Measurements from ENCODE around the gene LRRC71. TPM values are rescaled to one million over a fixed set of nuclear protein-coding genes. Genes with fewer than 3 reads are reported as not detected.

The LRRC71 gene
- total RNA-seq, 3 donors from 2014 or later = not detected

GRCh38 chr1:156895455-156895812 is 25.0 kb upstream of the LRRC71 start:
- intact Hi-C loops (cut with DNase I; ENCODE audit: low total_unique reads) = no loop called here
- no peaks in the 10 kb centered on the region for H3K9me3 ChIP-seq
- TF ChIP-seq POLR2A (IDR thresholded peaks at IDR 0.05) (no peak), CTCF (IDR thresholded peaks at IDR 0.05) (no peak), POLR2AphosphoS5 (IDR thresholded peaks at IDR 0.05) (no peak)

GRCh38 chr1:156895927-156896326 is 24.5 kb upstream of the LRRC71 start:
- DNase-seq (ENCODE audit: low spot score in 2 of 2) = no peak
- peaks cover 0 to 12% of the 10 kb centered on the region in 2 donors for H3K27me3 ChIP-seq
- H3K36me3 ChIP-seq = no peaks in the 10 kb centered on the region
- TF ChIP-seq POLR2AphosphoS5 (IDR thresholded peaks at IDR 0.05) (no peak), POLR2A (IDR thresholded peaks at IDR 0.05) (no peak)
- peak overlapping the region; percentile 78 to 97 for H3K27ac ChIP-seq
- H3K9me3 ChIP-seq = no peaks in the 10 kb centered on the region
- peak overlapping the region in 2 of 3 donors; percentile 40 to 48 for H3K4me3 ChIP-seq
- H3K4me1 ChIP-seq = peaks cover 0 to 6% of the 10 kb centered on the region in 2 donors
- intact Hi-C loops (cut with DNase I; ENCODE audit: low total_unique reads) = no loop called here

More at GRCh38 chr1:156895455-156895812, 25.0 kb upstream of the LRRC71 start:
- Histone ChIP-seq H3K36me3 (no peaks in the 10 kb centered on the region), H3K27me3 (peaks cover 0 to 12% of the 10 kb centered on the region in 2 donors), H3K4me1 (peaks cover 0 to 2% of the 10 kb centered on the region in 2 donors), H3K27ac (peak overlapping the region; percentile 78 to 97), H3K4me3 (peak overlapping the region; percentile 47 to 77 (median 48))
- DNase-seq (ENCODE audit: low spot score in 2 of 2) = no peak

GRCh38 chr1:156896490-156897033 is 23.9 kb upstream of the LRRC71 start:
- H3K27ac ChIP-seq = peak overlapping the region; percentile 78 to 97
- peaks cover 0 to 9% of the 10 kb centered on the region in 2 donors for H3K4me1 ChIP-seq
- no peaks in the 10 kb centered on the region for H3K9me3 ChIP-seq
- peak overlapping the region in 2 of 3 donors; percentile 16 to 40 for H3K4me3 ChIP-seq
- H3K27me3 ChIP-seq = peaks cover 0 to 12% of the 10 kb centered on the region in 2 donors
- H3K36me3 ChIP-seq = no peaks in the 10 kb centered on the region
- intact Hi-C loops (cut with DNase I; ENCODE audit: low total_unique reads) = no loop called here
- no peak for DNase-seq (ENCODE audit: low spot score in 2 of 2)
- no peak for TF ChIP-seq POLR2AphosphoS5 (IDR thresholded peaks at IDR 0.05)
- TF ChIP-seq POLR2A (IDR thresholded peaks at IDR 0.05) = no peak
- no peak for TF ChIP-seq CTCF (IDR thresholded peaks at IDR 0.05)

- peaks cover 0 to 12% of the 10 kb centered on the region in 2 donors for H3K27me3 ChIP-seq
- H3K4me1 ChIP-seq = peaks cover 0 to 9% of the 10 kb centered on the region in 2 donors
- H3K9me3 ChIP-seq = no peaks in the 10 kb centered on the region
- H3K27ac ChIP-seq = peak overlapping the region; percentile 68 to 97
- no peak for DNase-seq (ENCODE audit: low spot score in 2 of 2)
- peak overlapping the region in 2 of 3 donors; percentile 16 to 40 for H3K4me3 ChIP-seq
- no peaks in the 10 kb centered on the region for H3K36me3 ChIP-seq
- TF ChIP-seq POLR2AphosphoS5 (IDR thresholded peaks at IDR 0.05) (no peak), POLR2A (IDR thresholded peaks at IDR 0.05) (no peak), CTCF (IDR thresholded peaks at IDR 0.05) (no peak)
- intact Hi-C loops (cut with DNase I; ENCODE audit: low total_unique reads) = no loop called here
These were observed 23.2 kb upstream of the LRRC71 start for GRCh38 chr1:156897078-156897825.

- intact Hi-C loops (cut with DNase I; ENCODE audit: low total_unique reads) = no loop called here
- Histone ChIP-seq H3K27me3 (peaks cover 0 to 9% of the 10 kb centered on the region in 2 donors), H3K27ac (peak overlapping the region; percentile 68 to 97), H3K4me3 (peak overlapping the region in 1 of 3 donors; percentile 40), H3K4me1 (peaks cover 0 to 14% of the 10 kb centered on the region in 2 donors), H3K9me3 (no peaks in the 10 kb centered on the region), H3K36me3 (no peaks in the 10 kb centered on the region)
- TF ChIP-seq POLR2A (IDR thresholded peaks at IDR 0.05) = no peak
- TF ChIP-seq POLR2AphosphoS5 (IDR thresholded peaks at IDR 0.05) = no peak
- TF ChIP-seq CTCF (IDR thresholded peaks at IDR 0.05) = no peak
- no peak for DNase-seq (ENCODE audit: low spot score in 2 of 2)
These were observed 22.3 kb upstream of the LRRC71 start for GRCh38 chr1:156898161-156898566.

All from breast epithelium (tissue), 4 donors.